Measurements from ENCODE around the gene EIF4G1.

DNA sequence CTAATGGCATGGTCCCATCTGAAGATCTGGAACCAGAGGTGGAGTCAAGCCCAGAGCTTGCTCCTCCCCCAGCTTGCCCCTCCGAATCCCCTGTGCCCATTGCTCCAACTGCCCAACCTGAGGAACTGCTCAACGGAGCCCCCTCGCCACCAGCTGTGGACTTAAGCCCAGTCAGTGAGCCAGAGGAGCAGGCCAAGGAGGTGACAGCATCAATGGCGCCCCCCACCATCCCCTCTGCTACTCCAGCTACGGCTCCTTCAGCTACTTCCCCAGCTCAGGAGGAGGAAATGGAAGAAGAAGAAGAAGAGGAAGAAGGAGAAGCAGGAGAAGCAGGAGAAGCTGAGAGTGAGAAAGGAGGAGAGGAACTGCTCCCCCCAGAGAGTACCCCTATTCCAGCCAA is 7.3 kb downstream of the EIF4G1 start:
- no peak for TF ChIP-seq POLR2AphosphoS5 (IDR thresholded peaks at IDR 0.05; ENCODE audit: low read depth, low read length)
- TF ChIP-seq, protein P1, sequence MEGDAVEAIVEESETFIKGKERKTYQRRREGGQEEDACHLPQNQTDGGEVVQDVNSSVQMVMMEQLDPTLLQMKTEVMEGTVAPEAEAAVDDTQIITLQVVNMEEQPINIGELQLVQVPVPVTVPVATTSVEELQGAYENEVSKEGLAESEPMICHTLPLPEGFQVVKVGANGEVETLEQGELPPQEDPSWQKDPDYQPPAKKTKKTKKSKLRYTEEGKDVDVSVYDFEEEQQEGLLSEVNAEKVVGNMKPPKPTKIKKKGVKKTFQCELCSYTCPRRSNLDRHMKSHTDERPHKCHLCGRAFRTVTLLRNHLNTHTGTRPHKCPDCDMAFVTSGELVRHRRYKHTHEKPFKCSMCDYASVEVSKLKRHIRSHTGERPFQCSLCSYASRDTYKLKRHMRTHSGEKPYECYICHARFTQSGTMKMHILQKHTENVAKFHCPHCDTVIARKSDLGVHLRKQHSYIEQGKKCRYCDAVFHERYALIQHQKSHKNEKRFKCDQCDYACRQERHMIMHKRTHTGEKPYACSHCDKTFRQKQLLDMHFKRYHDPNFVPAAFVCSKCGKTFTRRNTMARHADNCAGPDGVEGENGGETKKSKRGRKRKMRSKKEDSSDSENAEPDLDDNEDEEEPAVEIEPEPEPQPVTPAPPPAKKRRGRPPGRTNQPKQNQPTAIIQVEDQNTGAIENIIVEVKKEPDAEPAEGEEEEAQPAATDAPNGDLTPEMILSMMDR (IDR thresholded peaks at IDR 0.05; ENCODE audit: control extremely low read depth in 1 of 3, insufficient read depth in 1 of 3, low read depth in 1 of 3, low read length in 3 of 3) = no peak
- no peak for TF ChIP-seq EGR1 (IDR thresholded peaks at IDR 0.05; ENCODE audit: borderline replicate concordance, low read depth, low read length)
- TF ChIP-seq TEAD4 (IDR thresholded peaks at IDR 0.05; ENCODE audit: low read depth, low read length) = no peak
- TF ChIP-seq, protein P2, sequence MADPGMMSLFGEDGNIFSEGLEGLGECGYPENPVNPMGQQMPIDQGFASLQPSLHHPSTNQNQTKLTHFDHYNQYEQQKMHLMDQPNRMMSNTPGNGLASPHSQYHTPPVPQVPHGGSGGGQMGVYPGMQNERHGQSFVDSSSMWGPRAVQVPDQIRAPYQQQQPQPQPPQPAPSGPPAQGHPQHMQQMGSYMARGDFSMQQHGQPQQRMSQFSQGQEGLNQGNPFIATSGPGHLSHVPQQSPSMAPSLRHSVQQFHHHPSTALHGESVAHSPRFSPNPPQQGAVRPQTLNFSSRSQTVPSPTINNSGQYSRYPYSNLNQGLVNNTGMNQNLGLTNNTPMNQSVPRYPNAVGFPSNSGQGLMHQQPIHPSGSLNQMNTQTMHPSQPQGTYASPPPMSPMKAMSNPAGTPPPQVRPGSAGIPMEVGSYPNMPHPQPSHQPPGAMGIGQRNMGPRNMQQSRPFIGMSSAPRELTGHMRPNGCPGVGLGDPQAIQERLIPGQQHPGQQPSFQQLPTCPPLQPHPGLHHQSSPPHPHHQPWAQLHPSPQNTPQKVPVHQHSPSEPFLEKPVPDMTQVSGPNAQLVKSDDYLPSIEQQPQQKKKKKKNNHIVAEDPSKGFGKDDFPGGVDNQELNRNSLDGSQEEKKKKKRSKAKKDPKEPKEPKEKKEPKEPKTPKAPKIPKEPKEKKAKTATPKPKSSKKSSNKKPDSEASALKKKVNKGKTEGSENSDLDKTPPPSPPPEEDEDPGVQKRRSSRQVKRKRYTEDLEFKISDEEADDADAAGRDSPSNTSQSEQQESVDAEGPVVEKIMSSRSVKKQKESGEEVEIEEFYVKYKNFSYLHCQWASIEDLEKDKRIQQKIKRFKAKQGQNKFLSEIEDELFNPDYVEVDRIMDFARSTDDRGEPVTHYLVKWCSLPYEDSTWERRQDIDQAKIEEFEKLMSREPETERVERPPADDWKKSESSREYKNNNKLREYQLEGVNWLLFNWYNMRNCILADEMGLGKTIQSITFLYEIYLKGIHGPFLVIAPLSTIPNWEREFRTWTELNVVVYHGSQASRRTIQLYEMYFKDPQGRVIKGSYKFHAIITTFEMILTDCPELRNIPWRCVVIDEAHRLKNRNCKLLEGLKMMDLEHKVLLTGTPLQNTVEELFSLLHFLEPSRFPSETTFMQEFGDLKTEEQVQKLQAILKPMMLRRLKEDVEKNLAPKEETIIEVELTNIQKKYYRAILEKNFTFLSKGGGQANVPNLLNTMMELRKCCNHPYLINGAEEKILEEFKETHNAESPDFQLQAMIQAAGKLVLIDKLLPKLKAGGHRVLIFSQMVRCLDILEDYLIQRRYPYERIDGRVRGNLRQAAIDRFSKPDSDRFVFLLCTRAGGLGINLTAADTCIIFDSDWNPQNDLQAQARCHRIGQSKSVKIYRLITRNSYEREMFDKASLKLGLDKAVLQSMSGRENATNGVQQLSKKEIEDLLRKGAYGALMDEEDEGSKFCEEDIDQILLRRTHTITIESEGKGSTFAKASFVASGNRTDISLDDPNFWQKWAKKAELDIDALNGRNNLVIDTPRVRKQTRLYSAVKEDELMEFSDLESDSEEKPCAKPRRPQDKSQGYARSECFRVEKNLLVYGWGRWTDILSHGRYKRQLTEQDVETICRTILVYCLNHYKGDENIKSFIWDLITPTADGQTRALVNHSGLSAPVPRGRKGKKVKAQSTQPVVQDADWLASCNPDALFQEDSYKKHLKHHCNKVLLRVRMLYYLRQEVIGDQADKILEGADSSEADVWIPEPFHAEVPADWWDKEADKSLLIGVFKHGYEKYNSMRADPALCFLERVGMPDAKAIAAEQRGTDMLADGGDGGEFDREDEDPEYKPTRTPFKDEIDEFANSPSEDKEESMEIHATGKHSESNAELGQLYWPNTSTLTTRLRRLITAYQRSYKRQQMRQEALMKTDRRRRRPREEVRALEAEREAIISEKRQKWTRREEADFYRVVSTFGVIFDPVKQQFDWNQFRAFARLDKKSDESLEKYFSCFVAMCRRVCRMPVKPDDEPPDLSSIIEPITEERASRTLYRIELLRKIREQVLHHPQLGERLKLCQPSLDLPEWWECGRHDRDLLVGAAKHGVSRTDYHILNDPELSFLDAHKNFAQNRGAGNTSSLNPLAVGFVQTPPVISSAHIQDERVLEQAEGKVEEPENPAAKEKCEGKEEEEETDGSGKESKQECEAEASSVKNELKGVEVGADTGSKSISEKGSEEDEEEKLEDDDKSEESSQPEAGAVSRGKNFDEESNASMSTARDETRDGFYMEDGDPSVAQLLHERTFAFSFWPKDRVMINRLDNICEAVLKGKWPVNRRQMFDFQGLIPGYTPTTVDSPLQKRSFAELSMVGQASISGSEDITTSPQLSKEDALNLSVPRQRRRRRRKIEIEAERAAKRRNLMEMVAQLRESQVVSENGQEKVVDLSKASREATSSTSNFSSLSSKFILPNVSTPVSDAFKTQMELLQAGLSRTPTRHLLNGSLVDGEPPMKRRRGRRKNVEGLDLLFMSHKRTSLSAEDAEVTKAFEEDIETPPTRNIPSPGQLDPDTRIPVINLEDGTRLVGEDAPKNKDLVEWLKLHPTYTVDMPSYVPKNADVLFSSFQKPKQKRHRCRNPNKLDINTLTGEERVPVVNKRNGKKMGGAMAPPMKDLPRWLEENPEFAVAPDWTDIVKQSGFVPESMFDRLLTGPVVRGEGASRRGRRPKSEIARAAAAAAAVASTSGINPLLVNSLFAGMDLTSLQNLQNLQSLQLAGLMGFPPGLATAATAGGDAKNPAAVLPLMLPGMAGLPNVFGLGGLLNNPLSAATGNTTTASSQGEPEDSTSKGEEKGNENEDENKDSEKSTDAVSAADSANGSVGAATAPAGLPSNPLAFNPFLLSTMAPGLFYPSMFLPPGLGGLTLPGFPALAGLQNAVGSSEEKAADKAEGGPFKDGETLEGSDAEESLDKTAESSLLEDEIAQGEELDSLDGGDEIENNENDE (IDR thresholded peaks at IDR 0.05; ENCODE audit: insufficient replicate concordance, low read length) = no peak
- no peak for TF ChIP-seq CREB1 (IDR thresholded peaks at IDR 0.05)
- TF ChIP-seq MAFK (IDR thresholded peaks at IDR 0.05; ENCODE audit: low read depth, low read length) = no peak
- TF ChIP-seq POLR2A (IDR thresholded peaks at IDR 0.05; ENCODE audit: control extremely low read depth in 1 of 2, low read depth in 2 of 2, low read length in 2 of 2) = no peak
- no peak for TF ChIP-seq ZNF274 (IDR thresholded peaks at IDR 0.05; ENCODE audit: borderline replicate concordance, extremely low read depth, low read length)
- no peak for TF ChIP-seq RAD21 (IDR thresholded peaks at IDR 0.05 in 1 of 2, conservative IDR thresholded peaks at IDR 0.05 in 1 of 2; ENCODE audit: low read depth in 2 of 2, low read length in 2 of 2)
- TF ChIP-seq SIX5 (IDR thresholded peaks at IDR 0.05; ENCODE audit: low read depth, low read length) = no peak
- no peak for TF ChIP-seq YY1 (IDR thresholded peaks at IDR 0.05; ENCODE audit: low read depth, low read length)
- TF ChIP-seq PHF8 (conservative IDR thresholded peaks at IDR 0.05; ENCODE audit: low read depth, low read length) = no peak

All from H1 (cell line).